AG04449 (cell line): ENCODE results near the gene CETP.
"Not testable (repeated sequence)": the region's sequence is repeated elsewhere in the genome, so short reads cannot be mapped to it uniquely, and the experiment has no call there.

ENCODE experiments used
- CTCF ChIA-PET: fragments of 350-600 bp; formaldehyde crosslinking; extraction: SDS; loops from one replicate; lab custom pipeline; 2021; ENCODE audit warnings: antibody characterized with exemption; lab: Yijun Ruan, JAX
- POLR2A ChIA-PET: fragments of 400-600, 350-600 bp; formaldehyde crosslinking; extraction: SDS; loops from one replicate; lab custom pipeline; 2020; ENCODE audit warnings: antibody characterized with exemption, inconsistent platforms; lab: Yijun Ruan, JAX
- DNase-seq: peaks from one replicate; pipeline ENCODE4 v3.0.0-alpha.2; 2010; ENCODE audit warnings: low read depth, low spot score
- H3K4me3 ChIP-seq: 2 replicates; pipeline ENCODE4 v1.5.1; 2011; ENCODE audit warnings: low read depth, mild to moderate bottlenecking, control low read depth, low read length
- TF ChIP-seq, protein P1 (sequence below): IDR thresholded peaks from one replicate; pipeline ENCODE4 v1.5.1; 2011; ENCODE audit warnings: mild to moderate bottlenecking, moderate library complexity, low read length, control low read depth, inconsistent platforms; ENCODE audit not compliant: insufficient read depth; ENCODE audit errors: missing control alignments

The CETP gene

DNA sequence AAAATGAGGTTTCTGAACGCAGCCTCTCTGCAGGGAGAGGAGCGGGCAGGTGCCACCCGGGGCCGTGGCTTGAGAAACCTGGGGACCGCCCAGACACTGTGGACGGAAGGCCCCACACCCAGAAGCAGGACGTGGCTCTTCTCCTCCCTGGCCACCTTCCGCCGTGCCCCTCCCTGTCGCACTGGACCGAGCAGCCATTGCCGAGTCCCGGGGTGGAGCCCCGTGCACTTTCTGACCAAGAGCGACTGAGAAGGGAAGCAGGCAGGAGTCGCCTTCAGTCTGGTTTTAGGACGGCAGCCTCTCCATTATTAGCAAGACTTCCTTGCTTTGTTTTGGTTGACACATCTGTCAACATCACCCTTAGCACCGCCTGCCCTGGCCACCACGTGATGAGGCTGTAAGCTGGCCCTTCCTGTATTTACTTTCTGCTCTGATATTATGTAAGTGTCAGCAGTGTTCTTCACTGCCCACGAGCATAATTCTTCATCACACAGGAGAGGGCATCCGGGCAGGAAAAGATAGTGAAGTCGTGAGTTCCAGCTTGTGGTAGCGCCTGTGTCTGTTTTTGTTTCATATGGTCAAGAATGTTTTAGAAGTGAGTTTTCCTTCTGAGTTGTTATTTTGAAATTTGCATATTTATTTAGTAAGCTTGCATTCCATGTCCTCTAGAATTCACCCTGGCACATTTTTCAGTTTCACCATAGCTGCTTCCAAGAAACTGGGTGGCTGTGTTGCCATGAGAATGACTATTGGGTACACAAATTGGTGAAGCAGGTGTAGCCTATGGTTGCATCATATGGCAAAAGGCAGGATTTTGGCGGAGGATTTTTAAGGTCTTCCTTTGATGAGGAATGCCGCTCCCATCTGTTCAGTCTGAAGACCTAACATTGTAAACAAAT lies 28.8 kb upstream of the CETP start:
- peak overlapping the region; percentile 89 for H3K4me3 ChIP-seq
- ChIA-PET CTCF (interaction anchor here (0.7 to 3.6 kb wide), 5 partner anchors 15 to 183 kb away, joined by 3 to 14 read pairs (median 3); no protein-coding TSS in a partner anchor), POLR2A (interaction anchor here (0.9 to 3.6 kb wide), 11 partner anchors 8 to 140 kb away, joined by 3 to 25 read pairs (median 6); no protein-coding TSS in a partner anchor)
- no peak for DNase-seq
- TF ChIP-seq, protein P1, sequence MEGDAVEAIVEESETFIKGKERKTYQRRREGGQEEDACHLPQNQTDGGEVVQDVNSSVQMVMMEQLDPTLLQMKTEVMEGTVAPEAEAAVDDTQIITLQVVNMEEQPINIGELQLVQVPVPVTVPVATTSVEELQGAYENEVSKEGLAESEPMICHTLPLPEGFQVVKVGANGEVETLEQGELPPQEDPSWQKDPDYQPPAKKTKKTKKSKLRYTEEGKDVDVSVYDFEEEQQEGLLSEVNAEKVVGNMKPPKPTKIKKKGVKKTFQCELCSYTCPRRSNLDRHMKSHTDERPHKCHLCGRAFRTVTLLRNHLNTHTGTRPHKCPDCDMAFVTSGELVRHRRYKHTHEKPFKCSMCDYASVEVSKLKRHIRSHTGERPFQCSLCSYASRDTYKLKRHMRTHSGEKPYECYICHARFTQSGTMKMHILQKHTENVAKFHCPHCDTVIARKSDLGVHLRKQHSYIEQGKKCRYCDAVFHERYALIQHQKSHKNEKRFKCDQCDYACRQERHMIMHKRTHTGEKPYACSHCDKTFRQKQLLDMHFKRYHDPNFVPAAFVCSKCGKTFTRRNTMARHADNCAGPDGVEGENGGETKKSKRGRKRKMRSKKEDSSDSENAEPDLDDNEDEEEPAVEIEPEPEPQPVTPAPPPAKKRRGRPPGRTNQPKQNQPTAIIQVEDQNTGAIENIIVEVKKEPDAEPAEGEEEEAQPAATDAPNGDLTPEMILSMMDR, result no peak

DNA sequence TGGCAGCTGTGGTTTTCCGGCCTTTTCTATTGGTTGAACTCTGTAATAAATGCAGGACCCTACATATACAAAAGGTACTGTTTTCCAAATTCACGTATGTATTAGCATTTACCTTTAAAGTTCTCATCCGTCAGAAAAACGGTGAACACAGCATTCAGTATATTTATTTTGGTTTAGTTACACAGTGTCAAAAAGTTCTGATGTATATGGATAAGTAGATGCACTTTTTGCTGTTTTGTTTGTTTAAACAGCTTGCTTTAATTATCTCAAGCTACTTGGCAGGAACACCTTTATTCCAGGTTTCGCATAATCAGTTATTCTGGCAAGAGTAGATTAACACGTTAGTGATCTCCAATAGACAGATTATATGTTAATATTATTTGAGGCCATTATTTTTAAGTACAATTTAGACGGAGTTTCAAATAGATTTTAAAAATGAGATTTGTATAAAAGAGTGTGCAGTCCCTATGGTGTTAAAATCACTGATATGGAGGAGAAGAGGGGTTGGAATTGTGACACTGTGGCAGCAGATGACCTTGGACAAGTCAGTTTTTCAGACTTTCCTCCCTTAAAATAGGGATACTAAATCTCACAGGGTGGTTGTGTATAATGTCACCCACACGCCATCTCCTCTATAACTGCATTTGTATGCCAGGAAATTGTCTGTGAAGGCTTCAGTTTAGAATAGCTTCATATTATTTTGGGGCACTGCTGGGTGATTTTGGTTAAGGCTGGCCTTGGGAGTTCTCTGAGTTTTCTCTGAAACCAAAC lies 27.7 kb upstream of the CETP start:
- ChIA-PET CTCF (interaction anchor here (0.8 to 3.6 kb wide), 3 partner anchors 65 to 141 kb away, joined by 3 to 14 read pairs (median 11); no protein-coding TSS in a partner anchor), POLR2A (interaction anchor here (0.9 to 3.6 kb wide), 6 partner anchors 8 to 141 kb away, joined by 3 to 25 read pairs (median 4); no protein-coding TSS in a partner anchor)
- DNase-seq, result no peak
- TF ChIP-seq, protein P1, result no peak
- peak overlapping the region; percentile 89 for H3K4me3 ChIP-seq

DNA sequence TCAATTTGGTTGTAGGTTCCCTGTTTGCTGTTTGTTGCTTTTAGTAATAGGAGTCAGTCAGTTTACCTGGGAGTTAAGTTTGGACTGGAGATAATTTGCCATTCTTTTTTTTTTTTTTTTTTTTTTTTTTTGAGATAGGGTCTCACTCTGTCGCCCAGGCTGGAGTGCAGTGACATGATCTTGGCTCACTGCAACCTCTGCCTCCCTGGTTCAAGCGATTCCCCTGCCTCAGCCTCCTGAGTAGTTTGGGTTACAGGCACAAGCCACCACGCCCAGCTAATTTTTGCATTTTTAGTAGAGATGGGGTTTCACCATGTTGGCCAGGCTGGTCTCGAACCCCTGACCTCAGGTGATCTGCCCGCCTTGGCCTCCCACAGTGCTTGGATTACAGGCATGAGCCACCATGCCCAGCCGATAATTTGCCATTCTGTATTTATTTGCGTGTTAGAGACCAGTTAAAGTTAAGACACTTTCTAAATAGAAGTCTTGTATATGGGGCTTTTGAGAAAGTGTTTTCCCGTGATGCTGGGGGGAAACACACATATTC lies 27.1 kb upstream of the CETP start:
- ChIA-PET CTCF (interaction anchor here (2.0 to 3.6 kb wide), 2 partner anchors 67 to 142 kb away, joined by 11 to 14 read pairs; no protein-coding TSS in a partner anchor), POLR2A (interaction anchor here (1.2 to 1.5 kb wide), 2 partner anchors 24 to 141 kb away, joined by 4 read pairs; no protein-coding TSS in a partner anchor)
- peak overlapping the region; percentile 89 for H3K4me3 ChIP-seq
- not testable (repeated sequence) for DNase-seq

DNA sequence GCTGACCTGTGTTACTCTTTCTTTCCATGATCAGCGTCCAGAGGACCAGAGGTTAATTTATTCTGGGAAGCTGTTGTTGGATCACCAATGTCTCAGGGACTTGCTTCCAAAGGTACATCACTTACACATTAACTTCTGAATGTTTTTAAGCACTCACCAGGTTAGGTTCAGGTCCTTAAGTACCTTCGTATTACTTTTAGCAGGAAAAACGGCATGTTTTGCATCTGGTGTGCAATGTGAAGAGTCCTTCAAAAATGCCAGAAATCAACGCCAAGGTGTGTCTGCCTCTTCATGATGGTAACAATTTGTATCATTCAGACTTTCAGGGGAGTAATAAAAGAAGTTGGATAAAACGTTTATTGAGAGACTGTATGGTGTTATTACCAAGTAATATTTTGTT lies 26.5 kb upstream of the CETP start:
- H3K4me3 ChIP-seq, result peak overlapping the region; percentile 89
- POLR2A ChIA-PET, result no interaction called here
- TF ChIP-seq, protein P1, result no peak
- CTCF ChIA-PET, result no interaction called here
- DNase-seq, result no peak

DNA sequence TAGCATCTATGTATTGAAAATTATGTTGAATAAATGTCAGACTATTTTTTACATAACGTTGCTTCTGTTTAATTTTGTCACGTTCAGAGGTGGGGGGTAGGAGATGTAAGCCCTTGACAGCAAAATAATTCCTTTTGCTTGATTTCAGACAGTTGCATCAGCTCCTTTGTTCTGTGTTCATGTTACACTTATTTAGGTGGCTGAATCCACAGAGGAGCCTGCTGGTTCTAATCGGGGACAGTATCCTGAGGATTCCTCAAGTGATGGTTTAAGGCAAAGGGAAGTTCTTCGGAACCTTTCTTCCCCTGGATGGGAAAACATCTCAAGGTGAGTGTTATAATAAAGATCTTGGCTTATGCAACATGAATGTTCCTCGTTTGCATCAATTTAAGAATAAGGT lies 25.3 kb upstream of the CETP start:
- ChIA-PET CTCF (interaction anchor here (0.8 to 2.4 kb wide), 4 partner anchors 14 to 143 kb away, joined by 3 to 15 read pairs (median 8); no protein-coding TSS in a partner anchor), POLR2A (no interaction called here)
- TF ChIP-seq, protein P1, result no peak
- no peak overlapping the region for H3K4me3 ChIP-seq
- DNase-seq, result no peak

DNA sequence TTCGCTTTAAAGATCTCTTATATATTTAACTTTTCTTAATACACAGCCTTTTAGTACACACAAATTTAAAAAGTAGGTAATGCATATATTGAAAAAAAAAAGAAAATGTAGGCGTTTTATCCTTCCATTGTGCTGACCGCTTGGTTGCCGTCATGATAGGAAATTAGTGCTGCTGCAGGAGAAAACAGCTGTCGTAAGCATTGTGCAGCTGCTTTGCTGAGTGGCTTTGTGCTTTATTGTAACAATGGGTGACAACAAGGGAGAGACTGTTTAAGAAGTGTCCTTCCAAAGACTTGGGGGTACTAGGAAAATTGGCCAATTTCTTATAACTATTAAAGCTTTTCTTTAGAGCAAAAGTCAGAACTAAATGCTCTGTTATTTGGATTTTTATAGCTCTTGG lies 24.8 kb upstream of the CETP start:
- TF ChIP-seq, protein P1, result no peak
- H3K4me3 ChIP-seq, result no peak overlapping the region
- ChIA-PET POLR2A (interaction anchor here (0.8 kb wide), 1 partner anchor 10 kb away, joined by 7 read pairs; no protein-coding TSS in a partner anchor), CTCF (interaction anchor here (0.8 to 2.4 kb wide), 6 partner anchors 13 to 147 kb away, joined by 3 to 15 read pairs (median 4); no protein-coding TSS in a partner anchor)
- no peak for DNase-seq
